Activated naive CD4-positive, alpha-beta T cell treated with Interleukin-2 at 50 U/mL for 16 hours (primary cell): ENCODE measurements around the gene GXYLT1.
"Not testable (repeated sequence)": the region's sequence is repeated elsewhere in the genome, so short reads cannot be mapped to it uniquely, and the experiment has no call there.

Experiments
- DNase-seq: peaks from one replicate; pipeline ENCODE4 v3.0.0-alpha.2; 2020

The GXYLT1 gene

GRCh38 chr12:42144408-42145196 is at the start of gene GXYLT1:
Gene GXYLT1, minus strand, starts transcription at chr12:42144874. Its CDS starts 228 bp downstream, at chr12:42144646.
- DNase-seq = peak; percentile 83

DNA sequence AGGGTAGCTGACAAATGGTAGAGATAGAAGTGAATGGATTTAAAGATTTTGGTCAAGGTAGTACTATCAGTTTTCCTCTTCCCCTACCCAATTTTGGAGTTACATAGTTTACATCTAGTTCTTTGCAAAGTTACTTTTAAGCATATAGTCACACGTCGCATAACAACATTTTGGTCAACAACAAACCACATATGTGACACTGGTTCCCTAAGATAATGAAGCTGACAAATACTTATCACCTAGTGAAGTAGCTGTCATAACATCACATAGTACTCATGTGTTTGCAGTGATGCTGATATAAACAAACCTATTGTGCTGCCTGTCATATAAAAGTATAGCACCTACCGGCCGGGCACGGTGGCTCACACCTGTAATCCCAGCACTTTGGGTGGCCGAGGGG is 48.0 kb upstream of the GXYLT1 start:
- DNase-seq = no peak

DNA sequence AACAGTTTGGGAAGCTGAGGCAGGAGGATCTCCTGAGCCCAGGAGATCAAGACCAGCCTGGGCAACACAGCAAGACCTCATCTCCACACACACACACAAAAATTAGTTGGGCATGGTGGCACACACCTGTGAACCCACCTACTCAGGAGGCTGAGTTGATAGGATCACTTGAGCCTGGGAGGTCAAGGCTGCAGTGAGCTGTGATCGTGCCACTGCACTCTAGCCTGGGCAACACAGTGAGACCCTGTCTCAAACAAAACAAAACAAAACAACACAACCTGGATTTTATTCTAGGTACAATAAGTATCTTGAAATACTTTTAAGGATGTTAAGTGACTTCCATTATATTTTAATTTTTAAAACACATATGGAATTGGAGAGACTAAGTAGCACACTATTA is 47.6 kb upstream of the GXYLT1 start:
- DNase-seq = no peak

GRCh38 chr12:42190376-42190775 is 45.7 kb upstream of the GXYLT1 start:
- no peak for DNase-seq

DNA sequence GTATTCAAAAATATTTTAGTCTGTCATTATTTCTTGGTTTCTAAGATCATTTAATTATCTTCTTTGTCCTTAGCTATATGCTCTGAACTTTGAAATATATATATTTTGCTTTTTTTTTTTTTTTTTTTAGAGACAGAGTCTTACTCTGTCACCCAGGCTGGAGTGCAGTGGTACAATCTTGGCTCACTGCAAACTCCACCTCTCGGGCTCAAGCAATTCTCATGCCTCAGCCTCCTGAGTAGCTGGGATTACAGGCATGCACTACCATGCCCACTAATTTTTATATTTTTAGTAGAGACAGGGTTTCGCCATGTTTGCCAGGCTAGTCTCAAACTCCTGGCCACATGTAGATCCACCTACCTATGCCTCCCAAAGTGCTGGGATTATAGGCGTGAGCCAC is 43.6 kb upstream of the GXYLT1 start:
- not testable (repeated sequence) for DNase-seq

- no peak for DNase-seq
Observed at GRCh38 chr12:42187799-42188198, 43.1 kb upstream of the GXYLT1 start.

DNA sequence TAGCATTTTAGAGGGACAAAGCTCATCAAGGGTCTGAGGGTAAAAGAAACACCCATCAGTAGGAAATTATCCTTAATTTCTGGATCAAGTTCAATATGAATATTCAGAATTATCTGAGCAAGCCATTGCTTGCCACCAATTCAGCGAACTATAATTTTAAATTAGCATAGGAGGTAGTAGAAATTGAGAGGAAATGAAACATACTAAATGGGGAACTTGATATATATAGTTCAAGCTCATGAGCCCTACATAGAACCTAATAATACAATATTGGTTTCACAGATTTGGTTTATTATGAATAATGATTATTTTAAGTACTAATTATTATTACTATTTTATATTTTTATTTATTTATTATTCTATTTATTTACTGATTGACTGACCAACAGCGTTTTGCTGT is 42.1 kb upstream of the GXYLT1 start:
- DNase-seq = no peak

DNA sequence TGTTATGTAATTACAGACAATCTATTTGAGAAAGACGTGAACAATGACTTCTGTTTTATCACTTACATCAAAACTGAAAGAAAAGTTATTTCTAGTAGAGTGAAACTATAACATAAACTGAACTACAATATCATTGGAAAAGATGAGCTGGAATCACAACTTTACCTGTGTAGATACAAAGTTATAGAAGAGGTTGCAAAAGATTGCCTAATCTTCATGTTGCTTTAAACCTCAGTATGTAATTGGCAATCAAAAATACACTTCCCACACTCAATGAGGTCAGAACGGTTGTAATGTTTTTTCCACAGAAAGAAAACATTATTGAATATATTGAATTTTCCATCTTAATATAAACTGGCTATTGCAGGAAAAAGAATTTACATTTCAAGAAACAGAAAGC is 37.7 kb upstream of the GXYLT1 start:
- no peak for DNase-seq

- no peak for DNase-seq
Observed at GRCh38 chr12:42180990-42181596, 36.4 kb upstream of the GXYLT1 start.

GRCh38 chr12:42178101-42178500 is 33.4 kb upstream of the GXYLT1 start:
- DNase-seq = no peak

- no peak for DNase-seq
Observed at GRCh38 chr12:42174978-42175377, 30.3 kb upstream of the GXYLT1 start.

DNA sequence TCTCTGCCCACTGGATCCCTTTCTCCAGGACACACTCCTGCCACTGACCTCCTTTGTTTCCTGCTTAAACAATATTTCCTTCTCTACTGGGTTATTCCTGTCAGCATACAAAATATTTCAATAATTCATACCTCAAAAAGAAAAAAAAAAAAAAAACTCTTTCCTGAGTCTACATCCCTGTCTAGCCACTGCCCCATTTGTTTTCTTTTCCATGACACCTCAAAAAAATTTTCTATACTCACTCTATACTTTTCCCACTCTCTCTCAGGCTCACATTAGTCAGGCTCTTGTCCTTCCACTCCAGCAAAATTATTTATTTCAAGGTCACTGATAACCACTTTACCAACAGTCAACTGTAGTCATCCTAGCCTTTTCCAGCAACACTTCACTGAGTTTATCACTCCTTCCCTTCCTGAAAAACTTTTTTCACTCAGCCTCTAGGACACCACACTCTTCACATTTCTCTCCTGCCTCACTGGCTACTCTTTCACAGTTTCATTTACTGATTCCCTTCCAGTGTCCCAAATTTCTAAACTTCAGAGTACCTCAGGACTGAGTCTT is 29.4 kb upstream of the GXYLT1 start:
- DNase-seq = no peak

DNA sequence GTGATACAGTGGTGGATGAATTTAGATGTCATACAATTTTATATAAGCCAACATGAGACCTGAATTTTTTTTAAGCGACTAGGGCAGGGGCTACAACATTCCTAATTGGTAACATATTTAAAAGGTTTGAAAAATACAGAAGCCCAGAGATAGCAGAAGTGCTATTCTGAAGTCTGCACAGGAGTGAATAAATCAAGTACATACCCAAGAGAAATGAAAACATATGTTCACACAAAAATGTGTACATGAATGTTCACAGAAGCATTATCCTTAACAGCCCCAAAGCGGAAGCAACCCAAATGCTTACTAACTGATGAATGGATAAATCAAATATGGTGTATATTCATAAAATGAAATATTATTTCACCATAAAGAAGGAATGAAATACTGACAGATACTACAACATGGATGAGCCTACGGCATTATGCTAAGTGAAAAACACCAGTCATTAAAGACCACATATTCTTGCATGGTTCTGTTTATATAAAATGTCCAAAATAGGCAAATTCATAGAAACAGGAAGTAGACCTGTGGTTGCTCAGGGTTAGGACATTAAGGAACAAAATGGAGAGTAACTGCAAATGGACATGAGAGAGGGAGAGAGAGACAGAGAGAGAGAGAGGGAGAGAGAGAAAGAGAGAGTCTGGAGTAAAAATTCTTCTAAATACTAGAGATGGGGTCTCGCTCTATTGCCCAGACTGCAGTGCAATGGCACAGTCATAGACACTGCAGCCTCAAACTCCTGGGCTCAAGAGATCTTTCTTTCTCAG is 28.0 kb upstream of the GXYLT1 start:
- no peak for DNase-seq

GRCh38 chr12:42167711-42168110 is 23.0 kb upstream of the GXYLT1 start:
- no peak for DNase-seq

GRCh38 chr12:42166501-42166900 is 21.8 kb upstream of the GXYLT1 start:
- DNase-seq = no peak

- DNase-seq = no peak
Observed at GRCh38 chr12:42163913-42164312, 19.2 kb upstream of the GXYLT1 start.

GRCh38 chr12:42162965-42163364 is 18.3 kb upstream of the GXYLT1 start:
- DNase-seq = no peak

DNA sequence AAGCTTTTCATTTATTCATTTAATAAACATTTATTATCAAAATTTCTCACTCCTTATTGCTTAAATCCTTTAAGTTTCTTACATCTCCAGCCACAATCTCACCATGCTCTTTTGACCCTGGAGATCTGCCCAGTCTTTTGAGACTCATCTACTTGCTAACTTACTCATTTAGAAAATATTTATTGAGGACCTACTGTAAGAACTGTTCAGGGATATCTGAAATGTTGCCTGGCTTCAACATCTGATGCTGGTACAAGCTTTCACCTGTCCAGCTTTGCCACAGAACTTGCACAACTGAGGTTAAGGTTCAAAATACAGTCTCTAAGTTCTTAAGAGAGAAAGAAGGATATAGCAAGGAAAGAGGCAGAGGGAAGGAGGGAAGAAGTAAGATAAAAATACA is 17.5 kb upstream of the GXYLT1 start:
- no peak for DNase-seq

DNA sequence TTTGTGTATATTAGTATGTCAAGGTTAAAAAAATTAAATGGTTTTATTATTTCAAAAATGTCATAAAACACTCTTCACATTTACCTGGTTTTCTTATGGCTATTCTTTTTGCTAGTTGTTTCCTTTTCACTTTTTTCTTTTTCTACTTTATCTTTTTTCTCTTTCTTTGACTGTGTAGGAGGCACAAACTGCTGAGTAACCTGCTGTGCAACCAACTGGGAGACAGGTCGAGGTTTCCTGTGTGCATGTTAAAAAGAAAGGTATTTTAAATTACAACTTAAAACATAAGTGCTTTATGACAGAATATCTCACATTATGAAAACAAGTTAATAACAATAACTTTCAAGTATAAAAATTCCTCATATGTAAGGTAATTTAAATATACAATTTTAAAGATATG is 16.9 kb upstream of the GXYLT1 start:
- no peak for DNase-seq

- DNase-seq = no peak
Observed at GRCh38 chr12:42156232-42156631, 11.6 kb upstream of the GXYLT1 start.

DNA sequence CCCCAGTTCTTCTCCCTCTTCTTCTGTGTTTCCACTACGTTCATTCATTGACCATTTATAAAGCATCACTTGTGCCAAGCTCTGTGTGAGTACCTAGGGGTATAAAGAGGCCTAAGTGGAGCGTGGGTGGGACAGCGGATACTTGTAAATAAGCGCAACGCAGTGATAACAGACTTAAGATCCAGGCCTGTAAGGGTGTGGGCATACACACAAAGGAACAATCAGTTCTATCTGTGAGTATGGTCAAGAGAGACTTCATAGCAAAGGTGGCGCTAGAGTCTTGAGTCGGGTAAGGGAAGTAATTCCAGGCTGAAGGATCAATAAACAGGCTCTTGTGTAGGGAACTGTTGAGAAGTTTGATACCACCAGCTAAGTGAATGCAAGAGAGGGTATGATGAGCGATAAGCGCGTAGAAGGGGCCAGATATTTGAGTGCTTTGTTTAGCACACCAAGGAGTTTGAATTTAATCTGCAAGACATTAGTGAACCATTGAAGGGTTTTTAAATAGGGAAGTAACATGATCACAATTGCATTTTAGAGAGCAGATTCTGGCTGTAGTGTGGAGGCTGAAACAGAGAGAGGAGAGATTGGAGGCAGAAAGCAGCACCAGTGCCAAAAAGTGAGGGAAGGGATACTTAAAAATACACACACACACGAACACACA is 1.0 kb upstream of the GXYLT1 start:
- no peak for DNase-seq

- DNase-seq = no peak
Observed at GRCh38 chr12:42145197-42145549, 499 bp upstream of the GXYLT1 start.

DNA sequence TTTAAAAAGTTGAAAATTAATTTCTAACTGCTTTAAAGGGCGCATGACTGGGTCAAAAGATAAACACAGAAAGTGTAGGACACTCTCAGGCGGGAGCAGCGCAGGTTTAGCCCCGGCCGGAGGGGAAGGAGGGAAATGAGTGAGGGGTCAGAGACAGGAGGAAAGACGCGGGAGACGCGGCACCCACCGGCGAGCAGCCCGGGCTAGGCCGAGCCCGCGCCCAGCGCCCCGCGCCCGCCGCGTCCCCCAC is 591 bp downstream of the GXYLT1 start:
- no peak for DNase-seq
